Activated naive CD8-positive, alpha-beta T cell treated with anti-CD3 and anti-CD28 coated beads for 36 hours (primary cell): Measurements from ENCODE around the gene EIF2S3. TPM values are rescaled to one million over a fixed set of nuclear protein-coding genes. Genes with fewer than 3 reads are reported as not detected.
"Not testable (repeated sequence)": the region's sequence is repeated elsewhere in the genome, so short reads cannot be mapped to it uniquely, and the experiment has no call there.

ENCODE experiments used
- DNase-seq: peaks from one replicate; pipeline ENCODE4 v3.0.0; 2021
- H3K27ac Mint-ChIP-seq: one replicate; pipeline ENCODE4 v1.8.0; 2022; ENCODE audit warnings: mild to moderate bottlenecking, moderate library complexity, mixed read lengths
- H3K27me3 Mint-ChIP-seq: one replicate; pipeline ENCODE4 v1.8.0; 2022; ENCODE audit warnings: mild to moderate bottlenecking, mixed read lengths
- H3K36me3 Mint-ChIP-seq: one replicate; pipeline ENCODE4 v1.8.0; 2021; ENCODE audit warnings: mild to moderate bottlenecking, mixed read lengths
- H3K4me1 Mint-ChIP-seq: one replicate; pipeline ENCODE4 v1.8.0; 2021; ENCODE audit warnings: mixed read lengths
- H3K4me3 Mint-ChIP-seq: one replicate; pipeline ENCODE4 v1.8.0; 2022; ENCODE audit warnings: mild to moderate bottlenecking, moderate library complexity, mixed read lengths
- H3K9me3 Mint-ChIP-seq: one replicate; pipeline ENCODE4 v1.8.0; 2022; ENCODE audit warnings: mixed read lengths
- total RNA-seq, 2 experiments: library from RNA; stranded (reverse); gene quantifications; one replicate each; pipeline ENCODE4 v1.2.3, GENCODE V29; 2021

Gene EIF2S3
- total RNA-seq, 2 experiments from 2014 or later: 379 to 386 TPM

- Mint-ChIP-seq H3K9me3 (no peaks in the 10 kb centered on the region), H3K4me1 (peaks cover 6% of the 10 kb centered on the region), H3K4me3 (peak within 1 kb of the TSS; percentile 84), H3K27ac (peak within 1 kb of the TSS; percentile 92), H3K27me3 (no peaks in the 10 kb centered on the region), H3K36me3 (peaks cover 5% of the 10 kb centered on the region)
- DNase-seq: no peak
These were observed 27.7 kb upstream of the EIF2S3 start, which contains the start of gene KLHL15 for GRCh38 chrX:24027086-24027485. TSS of gene KLHL15 (minus strand) at chrX:24027186. CDS start at chrX:24006693, 20,493 bp downstream.

- DNase-seq: no peak
- H3K4me3 Mint-ChIP-seq: no peak overlapping the region
- no peak overlapping the region for H3K27ac Mint-ChIP-seq
- peaks cover 4% of the 10 kb centered on the region for H3K4me1 Mint-ChIP-seq
- no peaks in the 10 kb centered on the region for H3K9me3 Mint-ChIP-seq
- H3K36me3 Mint-ChIP-seq: peaks cover 1% of the 10 kb centered on the region
- H3K27me3 Mint-ChIP-seq: no peaks in the 10 kb centered on the region
These were observed 26.8 kb upstream of the EIF2S3 start for GRCh38 chrX:24027985-24028384.

GRCh38 chrX:24030597-24030996, 24.2 kb upstream of the EIF2S3 start:
- no peak for DNase-seq
- Mint-ChIP-seq H3K36me3 (no peaks in the 10 kb centered on the region), H3K4me1 (peaks cover 2% of the 10 kb centered on the region), H3K27ac (no peak overlapping the region), H3K4me3 (no peak overlapping the region), H3K27me3 (no peaks in the 10 kb centered on the region), H3K9me3 (no peaks in the 10 kb centered on the region)

GRCh38 chrX:24034485-24034884, 20.3 kb upstream of the EIF2S3 start:
- no peaks in the 10 kb centered on the region for H3K9me3 Mint-ChIP-seq
- no peaks in the 10 kb centered on the region for H3K27me3 Mint-ChIP-seq
- no peaks in the 10 kb centered on the region for H3K4me1 Mint-ChIP-seq
- no peak overlapping the region for H3K27ac Mint-ChIP-seq
- DNase-seq: no peak
- H3K4me3 Mint-ChIP-seq: no peak overlapping the region
- H3K36me3 Mint-ChIP-seq: no peaks in the 10 kb centered on the region

GRCh38 chrX:24037729-24038128, 17.0 kb upstream of the EIF2S3 start:
- no peak for DNase-seq
- no peaks in the 10 kb centered on the region for H3K4me1 Mint-ChIP-seq
- H3K36me3 Mint-ChIP-seq: no peaks in the 10 kb centered on the region
- H3K9me3 Mint-ChIP-seq: no peaks in the 10 kb centered on the region
- no peak overlapping the region for H3K4me3 Mint-ChIP-seq
- no peak overlapping the region for H3K27ac Mint-ChIP-seq
- no peaks in the 10 kb centered on the region for H3K27me3 Mint-ChIP-seq

- not testable (repeated sequence) for H3K4me1 Mint-ChIP-seq, H3K27me3 Mint-ChIP-seq, H3K9me3 Mint-ChIP-seq, H3K27ac Mint-ChIP-seq, DNase-seq, H3K36me3 Mint-ChIP-seq, H3K4me3 Mint-ChIP-seq
These were observed 8.7 kb upstream of the EIF2S3 start for GRCh38 chrX:24046060-24046459.

- not testable (repeated sequence) for H3K27me3 Mint-ChIP-seq, DNase-seq, H3K9me3 Mint-ChIP-seq, H3K4me3 Mint-ChIP-seq, H3K36me3 Mint-ChIP-seq, H3K27ac Mint-ChIP-seq, H3K4me1 Mint-ChIP-seq
These were observed 5.1 kb upstream of the EIF2S3 start for GRCh38 chrX:24049643-24050042.

- not testable (repeated sequence) for H3K4me1 Mint-ChIP-seq, H3K27ac Mint-ChIP-seq, H3K9me3 Mint-ChIP-seq, H3K36me3 Mint-ChIP-seq, H3K27me3 Mint-ChIP-seq, DNase-seq
- H3K4me3 Mint-ChIP-seq: peak overlapping the region; percentile 68
These were observed 4.0 kb upstream of the EIF2S3 start for GRCh38 chrX:24050522-24051318.

- no peak for DNase-seq
- Mint-ChIP-seq H3K36me3 (peaks cover 5% of the 10 kb centered on the region), H3K4me3 (no peak overlapping the region), H3K27ac (no peak overlapping the region), H3K27me3 (no peaks in the 10 kb centered on the region), H3K9me3 (no peaks in the 10 kb centered on the region), H3K4me1 (peaks cover 5% of the 10 kb centered on the region)
These were observed 244 bp downstream of the EIF2S3 start for GRCh38 chrX:24055043-24055356.

GRCh38 chrX:24063488-24063887, 8.7 kb downstream of the EIF2S3 start:
- Mint-ChIP-seq H3K4me1 (peaks cover 8% of the 10 kb centered on the region), H3K36me3 (peaks cover 18% of the 10 kb centered on the region), H3K27me3 (no peaks in the 10 kb centered on the region), H3K27ac (no peak overlapping the region), H3K4me3 (no peak overlapping the region), H3K9me3 (no peaks in the 10 kb centered on the region)
- DNase-seq: no peak

GRCh38 chrX:24069877-24070276, 15.1 kb downstream of the EIF2S3 start:
- H3K36me3 Mint-ChIP-seq: peaks cover 15% of the 10 kb centered on the region
- no peak overlapping the region for H3K27ac Mint-ChIP-seq
- DNase-seq: no peak
- no peaks in the 10 kb centered on the region for H3K9me3 Mint-ChIP-seq
- no peak overlapping the region for H3K4me3 Mint-ChIP-seq
- no peaks in the 10 kb centered on the region for H3K27me3 Mint-ChIP-seq
- H3K4me1 Mint-ChIP-seq: peaks cover 5% of the 10 kb centered on the region

- no peak overlapping the region for H3K4me3 Mint-ChIP-seq
These were observed 24.7 kb downstream of the EIF2S3 start for GRCh38 chrX:24079411-24079810.

GRCh38 chrX:24080245-24080644, 25.5 kb downstream of the EIF2S3 start:
- H3K4me3 Mint-ChIP-seq, H3K9me3 Mint-ChIP-seq: not testable (repeated sequence)

More at GRCh38 chrX:24079411-24079810, 24.7 kb downstream of the EIF2S3 start:
- no peak for DNase-seq
- no peaks in the 10 kb centered on the region for H3K27me3 Mint-ChIP-seq
- no peaks in the 10 kb centered on the region for H3K9me3 Mint-ChIP-seq
- H3K36me3 Mint-ChIP-seq: peaks cover 31% of the 10 kb centered on the region
- peak overlapping the region; percentile 80 for H3K27ac Mint-ChIP-seq
- peaks cover 13% of the 10 kb centered on the region for H3K4me1 Mint-ChIP-seq

GRCh38 chrX:24080704-24081103, 25.9 kb downstream of the EIF2S3 start:
- Mint-ChIP-seq H3K9me3 (no peaks in the 10 kb centered on the region), H3K4me1 (peaks cover 13% of the 10 kb centered on the region), H3K27ac (peak overlapping the region; percentile 94), H3K27me3 (no peaks in the 10 kb centered on the region), H3K4me3 (peak overlapping the region; percentile 29), H3K36me3 (peaks cover 22% of the 10 kb centered on the region)
- no peak for DNase-seq

More at GRCh38 chrX:24080245-24080644, 25.5 kb downstream of the EIF2S3 start:
- peaks cover 25% of the 10 kb centered on the region for H3K36me3 Mint-ChIP-seq
- H3K27ac Mint-ChIP-seq: peak overlapping the region; percentile 94
- peak; percentile 2 for DNase-seq
- H3K27me3 Mint-ChIP-seq: not testable (repeated sequence)
- H3K4me1 Mint-ChIP-seq: peaks cover 13% of the 10 kb centered on the region

- Mint-ChIP-seq H3K27me3 (no peaks in the 10 kb centered on the region), H3K36me3 (peaks cover 17% of the 10 kb centered on the region), H3K27ac (no peak overlapping the region), H3K9me3 (no peaks in the 10 kb centered on the region), H3K4me3 (no peak overlapping the region), H3K4me1 (peaks cover 13% of the 10 kb centered on the region)
- DNase-seq: peak; percentile 52
These were observed 27.0 kb downstream of the EIF2S3 start for GRCh38 chrX:24081661-24082154.

- Mint-ChIP-seq H3K27ac (no peak overlapping the region), H3K4me3 (no peak overlapping the region), H3K9me3 (no peaks in the 10 kb centered on the region), H3K36me3 (peaks cover 12% of the 10 kb centered on the region), H3K4me1 (peaks cover 13% of the 10 kb centered on the region), H3K27me3 (no peaks in the 10 kb centered on the region)
- no peak for DNase-seq
These were observed 27.7 kb downstream of the EIF2S3 start for GRCh38 chrX:24082447-24082846.
